ENCODE measurements around the gene NRP1. TPM values are rescaled to one million over a fixed set of nuclear protein-coding genes. Genes with fewer than 3 reads are reported as not detected.

NRP1 gene
- total RNA-seq, 2 experiments from 2014 or later = 0.06 TPM; not detected in 1

GRCh38 chr10:33263453-33263852, 71.0 kb downstream of the NRP1 start:
- Histone ChIP-seq H3K9me3 (ENCODE audit: control insufficient read depth in 1 of 2, insufficient read depth in 1 of 2, low read length in 2 of 2) (no peaks in the 10 kb centered on the region), H3K27ac (ENCODE audit: low read depth in 1 of 2, low read length in 2 of 2) (no peak overlapping the region), H3K27me3 (ENCODE audit: control insufficient read depth in 1 of 2, insufficient read depth in 2 of 2, low read length in 2 of 2) (no peaks in the 10 kb centered on the region), H3K4me3 (ENCODE audit: low read length) (no peak overlapping the region), H3K36me3 (ENCODE audit: insufficient read depth, low read length) (no peaks in the 10 kb centered on the region), H3K4me1 (ENCODE audit: insufficient read depth, low read length) (no peaks in the 10 kb centered on the region)
- ChIA-PET POLR2A (no interaction called here), CTCF (interaction anchor here (1.4 kb wide), 1 partner anchor 70 kb away, joined by 4 read pairs; no protein-coding TSS in a partner anchor)
- DNase-seq (no peak), ATAC-seq (ENCODE audit: poor library complexity) (no peak)
- no peaks in the 10 kb centered on the region for H3K4me1 Mint-ChIP-seq (ENCODE audit: low read depth)
- no peaks in the 10 kb centered on the region for H3K9me3 Mint-ChIP-seq
- no peaks in the 10 kb centered on the region for H3K36me3 Mint-ChIP-seq (ENCODE audit: low read depth)
- TF ChIP-seq, protein P1, sequence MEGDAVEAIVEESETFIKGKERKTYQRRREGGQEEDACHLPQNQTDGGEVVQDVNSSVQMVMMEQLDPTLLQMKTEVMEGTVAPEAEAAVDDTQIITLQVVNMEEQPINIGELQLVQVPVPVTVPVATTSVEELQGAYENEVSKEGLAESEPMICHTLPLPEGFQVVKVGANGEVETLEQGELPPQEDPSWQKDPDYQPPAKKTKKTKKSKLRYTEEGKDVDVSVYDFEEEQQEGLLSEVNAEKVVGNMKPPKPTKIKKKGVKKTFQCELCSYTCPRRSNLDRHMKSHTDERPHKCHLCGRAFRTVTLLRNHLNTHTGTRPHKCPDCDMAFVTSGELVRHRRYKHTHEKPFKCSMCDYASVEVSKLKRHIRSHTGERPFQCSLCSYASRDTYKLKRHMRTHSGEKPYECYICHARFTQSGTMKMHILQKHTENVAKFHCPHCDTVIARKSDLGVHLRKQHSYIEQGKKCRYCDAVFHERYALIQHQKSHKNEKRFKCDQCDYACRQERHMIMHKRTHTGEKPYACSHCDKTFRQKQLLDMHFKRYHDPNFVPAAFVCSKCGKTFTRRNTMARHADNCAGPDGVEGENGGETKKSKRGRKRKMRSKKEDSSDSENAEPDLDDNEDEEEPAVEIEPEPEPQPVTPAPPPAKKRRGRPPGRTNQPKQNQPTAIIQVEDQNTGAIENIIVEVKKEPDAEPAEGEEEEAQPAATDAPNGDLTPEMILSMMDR (IDR thresholded peaks at IDR 0.05) = no peak
- H3K27me3 Mint-ChIP-seq = no peaks in the 10 kb centered on the region
- no peak overlapping the region for H3K27ac Mint-ChIP-seq
- intact Hi-C loops (cut with DNase I, micrococcal nuclease) = no loop called here
- H3K4me3 Mint-ChIP-seq = no peak overlapping the region

- ChIA-PET CTCF (no interaction called here), POLR2A (no interaction called here)
- Mint-ChIP-seq H3K4me3 (no peak overlapping the region), H3K36me3 (ENCODE audit: low read depth) (no peaks in the 10 kb centered on the region), H3K27me3 (no peaks in the 10 kb centered on the region), H3K9me3 (no peaks in the 10 kb centered on the region), H3K4me1 (ENCODE audit: low read depth) (no peaks in the 10 kb centered on the region), H3K27ac (no peak overlapping the region)
- no peak overlapping the region for H3K4me3 ChIP-seq (ENCODE audit: low read length)
- H3K4me1 ChIP-seq (ENCODE audit: insufficient read depth, low read length) = no peaks in the 10 kb centered on the region
- no peaks in the 10 kb centered on the region for H3K9me3 ChIP-seq (ENCODE audit: control insufficient read depth in 1 of 2, insufficient read depth in 1 of 2, low read length in 2 of 2)
- H3K36me3 ChIP-seq (ENCODE audit: insufficient read depth, low read length) = no peaks in the 10 kb centered on the region
- no peaks in the 10 kb centered on the region for H3K27me3 ChIP-seq (ENCODE audit: control insufficient read depth in 1 of 2, insufficient read depth in 2 of 2, low read length in 2 of 2)
- no peak overlapping the region for H3K27ac ChIP-seq (ENCODE audit: low read depth in 1 of 2, low read length in 2 of 2)
- DNase-seq (no peak), ATAC-seq (ENCODE audit: poor library complexity) (no peak)
- TF ChIP-seq, protein P1 (IDR thresholded peaks at IDR 0.05) = no peak
- intact Hi-C loops (cut with DNase I, micrococcal nuclease) = no loop called here
These were observed 71.6 kb downstream of the NRP1 start for GRCh38 chr10:33262871-33263270.

DNA sequence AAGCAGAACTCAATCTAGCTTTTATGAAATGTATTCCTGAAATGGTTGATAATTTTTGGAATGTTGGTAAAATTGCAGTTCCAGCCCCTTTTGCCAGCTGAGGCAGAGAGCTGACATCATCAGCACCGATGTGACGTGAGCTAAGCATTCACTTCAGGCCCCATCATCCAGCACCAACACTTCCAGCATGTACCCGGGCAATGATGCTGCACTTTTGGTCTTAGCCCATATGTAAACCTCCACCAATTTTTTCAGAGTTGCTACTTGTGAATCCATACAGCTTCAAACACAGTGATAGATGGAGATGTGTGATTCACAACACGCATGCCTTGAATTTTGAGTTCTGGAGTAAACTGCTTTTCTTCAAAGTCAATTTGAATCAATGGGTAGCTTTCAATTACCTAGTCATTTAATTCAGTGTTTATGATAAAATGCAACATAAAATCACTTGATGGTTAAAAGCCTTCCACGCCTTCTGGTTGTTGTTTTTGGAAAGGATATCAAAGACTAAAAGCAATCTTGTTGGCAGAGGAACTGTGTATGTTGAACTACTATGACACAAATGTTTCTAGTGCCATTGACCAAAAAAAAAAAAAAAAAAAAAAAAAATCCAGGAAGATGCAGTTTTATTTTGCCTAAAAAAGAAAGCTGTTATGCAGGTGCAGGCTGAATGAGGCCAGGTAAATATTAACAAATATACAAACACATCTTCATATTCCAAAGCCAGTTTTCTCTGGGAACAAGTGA, 73.9 kb downstream of the NRP1 start:
- Mint-ChIP-seq H3K4me3 (no peak overlapping the region), H3K36me3 (ENCODE audit: low read depth) (no peaks in the 10 kb centered on the region), H3K27ac (no peak overlapping the region), H3K4me1 (ENCODE audit: low read depth) (no peaks in the 10 kb centered on the region), H3K27me3 (no peaks in the 10 kb centered on the region), H3K9me3 (no peaks in the 10 kb centered on the region)
- TF ChIP-seq, protein P1 (IDR thresholded peaks at IDR 0.05) = no peak
- H3K27ac ChIP-seq (ENCODE audit: low read depth in 1 of 2, low read length in 2 of 2) = no peak overlapping the region
- H3K36me3 ChIP-seq (ENCODE audit: insufficient read depth, low read length) = no peaks in the 10 kb centered on the region
- no peak for ATAC-seq (ENCODE audit: poor library complexity)
- POLR2A ChIA-PET = interaction anchor here (1.2 kb wide), 1 partner anchor 11 kb away, joined by 4 read pairs; no protein-coding TSS in a partner anchor
- CTCF ChIA-PET = interaction anchor here (0.7 to 1.0 kb wide), 2 partner anchors 11 to 89 kb away, joined by 3 to 4 read pairs; no protein-coding TSS in a partner anchor
- H3K9me3 ChIP-seq (ENCODE audit: control insufficient read depth in 1 of 2, insufficient read depth in 1 of 2, low read length in 2 of 2) = no peaks in the 10 kb centered on the region
- H3K27me3 ChIP-seq (ENCODE audit: control insufficient read depth in 1 of 2, insufficient read depth in 2 of 2, low read length in 2 of 2) = no peaks in the 10 kb centered on the region
- no peak overlapping the region for H3K4me3 ChIP-seq (ENCODE audit: low read length)
- DNase-seq = no peak
- intact Hi-C loops (cut with DNase I, micrococcal nuclease) = no loop called here
- H3K4me1 ChIP-seq (ENCODE audit: insufficient read depth, low read length) = no peaks in the 10 kb centered on the region
